Measurements from ENCODE around the gene PHLDA1. TPM values are rescaled to one million over a fixed set of nuclear protein-coding genes. Genes with fewer than 3 reads are reported as not detected.

PHLDA1 gene
- total and polyA plus RNA-seq, 10 of the 15 experiments (the other 5 are each of a cell fraction or from before 2014, with no cell fraction given) = 0.66 to 14.2 (median 1.3) TPM

GRCh38 chr12:76024102-76024781 lies 7.3 kb downstream of the PHLDA1 start:
- Histone ChIP-seq H3K27me3 (replicated peaks in 1 of 2; ENCODE audit: control insufficient read depth in 2 of 2, insufficient read depth in 2 of 2, low read length in 1 of 2) (no peaks in the 10 kb centered on the region), H3K36me3 (ENCODE audit: control insufficient read depth in 2 of 2, insufficient read depth in 2 of 2, low read length in 1 of 2) (no peaks in the 10 kb centered on the region), H3K9ac (ENCODE audit: control insufficient read depth, insufficient read depth, low read length) (no peak overlapping the region), H2AFZ (ENCODE audit: control insufficient read depth, low read depth, low read length) (no peak overlapping the region), H4K20me1 (ENCODE audit: control insufficient read depth, insufficient read depth) (no peaks in the 10 kb centered on the region), H3K79me2 (ENCODE audit: control insufficient read depth, insufficient read depth, low read length) (no peaks in the 10 kb centered on the region), H3K4me2 (ENCODE audit: control insufficient read depth, insufficient read depth) (no peak overlapping the region), H3K9me3 (replicated peaks; ENCODE audit: control insufficient read depth, insufficient read depth, low read length) (no peaks in the 10 kb centered on the region), H3K27ac (ENCODE audit: control insufficient read depth, insufficient read depth) (no peak overlapping the region), H3K4me3 (no peak overlapping the region), H3K4me1 (ENCODE audit: control insufficient read depth, insufficient read depth, low read length) (peaks cover 14% of the 10 kb centered on the region)
- RAD21 ChIA-PET (ENCODE audit: unreplicated experiment) = interaction anchor here (0.8 to 2.3 kb wide), 11 partner anchors 10 to 497 kb away, joined by 3 to 24 read pairs (median 5); no protein-coding TSS in a partner anchor
- TF ChIP-seq ZNF24 (IDR thresholded peaks at IDR 0.05) (0 out of 2 replicates have a peak, but pooled peaks have one; percentile 19), NR2C2 (IDR thresholded peaks at IDR 0.05; ENCODE audit: borderline replicate concordance, control insufficient read depth, insufficient read length, low read depth) (no peak)
- CTCF ChIA-PET = interaction anchor here (0.6 to 1.3 kb wide), 8 partner anchors 41 to 497 kb away, joined by 3 to 5 read pairs (median 3); no protein-coding TSS in a partner anchor
- in situ Hi-C loops (cut with MboI) = no loop called here
- 73% methylated on average over 8 of the region's 8 CpGs for WGBS (ENCODE audit: insufficient coverage, insufficient replicate concordance, low lambda C conversion rate, missing lambda C conversion rate)
- SMC1A ChIA-PET (ENCODE audit: uncharacterized antibody, unreplicated experiment) = interaction anchor here (0.6 to 17.8 kb wide), 22 partner anchors 8 to 468 kb away, joined by 3 to 327 read pairs (median 4); no protein-coding TSS in a partner anchor
- no TSS peak for BruUV-seq (replicated peaks)
- intact Hi-C loops (cut with micrococcal nuclease; ENCODE audit: unreplicated experiment) = no loop called here
- ATAC-seq = no peak
- POLR2A ChIA-PET = interaction anchor here (0.8 to 1.6 kb wide), 5 partner anchors 31 to 106 kb away, joined by 3 to 7 read pairs (median 3); no protein-coding TSS in a partner anchor
- no peak for DNase-seq (ENCODE audit: low read depth, low spot score)
- no peak for FAIRE-seq

- in situ Hi-C loops (cut with MboI) (no loop called here), intact Hi-C loops (cut with micrococcal nuclease; ENCODE audit: unreplicated experiment) (no loop called here)
- CTCF ChIA-PET = no interaction called here
- no peak for FAIRE-seq
- Histone ChIP-seq H3K27me3 (replicated peaks in 1 of 2; ENCODE audit: control insufficient read depth in 2 of 2, insufficient read depth in 2 of 2, low read length in 1 of 2) (no peaks in the 10 kb centered on the region), H3K9ac (ENCODE audit: control insufficient read depth, insufficient read depth, low read length) (no peak overlapping the region), H4K20me1 (ENCODE audit: control insufficient read depth, insufficient read depth) (no peaks in the 10 kb centered on the region), H3K9me3 (replicated peaks; ENCODE audit: control insufficient read depth, insufficient read depth, low read length) (no peaks in the 10 kb centered on the region), H3K4me1 (ENCODE audit: control insufficient read depth, insufficient read depth, low read length) (peaks cover 14% of the 10 kb centered on the region), H2AFZ (ENCODE audit: control insufficient read depth, low read depth, low read length) (no peak overlapping the region), H3K27ac (ENCODE audit: control insufficient read depth, insufficient read depth) (no peak overlapping the region), H3K4me3 (no peak overlapping the region), H3K79me2 (ENCODE audit: control insufficient read depth, insufficient read depth, low read length) (no peaks in the 10 kb centered on the region), H3K36me3 (ENCODE audit: control insufficient read depth in 2 of 2, insufficient read depth in 2 of 2, low read length in 1 of 2) (no peaks in the 10 kb centered on the region), H3K4me2 (ENCODE audit: control insufficient read depth, insufficient read depth) (no peak overlapping the region)
- RAD21 ChIA-PET (ENCODE audit: unreplicated experiment) = no interaction called here
- POLR2A ChIA-PET = no interaction called here
- no peak for ATAC-seq
- BruUV-seq (replicated peaks) = no TSS peak
- no peak for DNase-seq (ENCODE audit: low read depth, low spot score)
- TF ChIP-seq ZNF274 (IDR thresholded peaks at IDR 0.05; ENCODE audit: insufficient read depth, insufficient read length) = no peak
- TF ChIP-seq SIX5 (IDR thresholded peaks at IDR 0.05; ENCODE audit: low read depth, low read length, severe bottlenecking) = no peak
- TF ChIP-seq ZBTB11 (CRISPR knock-in tag; IDR thresholded peaks at IDR 0.05) = no peak
- no peak for TF ChIP-seq POLR2A (IDR thresholded peaks at IDR 0.05; ENCODE audit: low read depth, low read length)
- TF ChIP-seq PBX3 (IDR thresholded peaks at IDR 0.05; ENCODE audit: insufficient replicate concordance, low read depth, low read length) = no peak
- no peak for TF ChIP-seq NFYB (IDR thresholded peaks at IDR 0.05; ENCODE audit: insufficient read depth, low read depth, low read length)
- no peak for TF ChIP-seq PAX5 (IDR thresholded peaks at IDR 0.05; ENCODE audit: borderline replicate concordance, low read depth, low read length)
- TF ChIP-seq RELA (IDR thresholded peaks at IDR 0.05; ENCODE audit: borderline replicate concordance, partially characterized antibody) = no peak
- no peak for TF ChIP-seq POU2F2 (IDR thresholded peaks at IDR 0.05; ENCODE audit: borderline replicate concordance, low read depth, low read length)
- WGBS (ENCODE audit: insufficient coverage, insufficient replicate concordance, low lambda C conversion rate, missing lambda C conversion rate) = 73% methylated on average over 2 of the region's 2 CpGs
- SMC1A ChIA-PET (ENCODE audit: uncharacterized antibody, unreplicated experiment) = interaction anchor here (1.2 to 17.8 kb wide), 4 partner anchors 42 to 495 kb away, joined by 4 to 327 read pairs (median 9); no protein-coding TSS in a partner anchor
These were observed 8.4 kb downstream of the PHLDA1 start for GRCh38 chr12:76023069-76023690.
